ENCODE data around the gene MNAT1.

DNA sequence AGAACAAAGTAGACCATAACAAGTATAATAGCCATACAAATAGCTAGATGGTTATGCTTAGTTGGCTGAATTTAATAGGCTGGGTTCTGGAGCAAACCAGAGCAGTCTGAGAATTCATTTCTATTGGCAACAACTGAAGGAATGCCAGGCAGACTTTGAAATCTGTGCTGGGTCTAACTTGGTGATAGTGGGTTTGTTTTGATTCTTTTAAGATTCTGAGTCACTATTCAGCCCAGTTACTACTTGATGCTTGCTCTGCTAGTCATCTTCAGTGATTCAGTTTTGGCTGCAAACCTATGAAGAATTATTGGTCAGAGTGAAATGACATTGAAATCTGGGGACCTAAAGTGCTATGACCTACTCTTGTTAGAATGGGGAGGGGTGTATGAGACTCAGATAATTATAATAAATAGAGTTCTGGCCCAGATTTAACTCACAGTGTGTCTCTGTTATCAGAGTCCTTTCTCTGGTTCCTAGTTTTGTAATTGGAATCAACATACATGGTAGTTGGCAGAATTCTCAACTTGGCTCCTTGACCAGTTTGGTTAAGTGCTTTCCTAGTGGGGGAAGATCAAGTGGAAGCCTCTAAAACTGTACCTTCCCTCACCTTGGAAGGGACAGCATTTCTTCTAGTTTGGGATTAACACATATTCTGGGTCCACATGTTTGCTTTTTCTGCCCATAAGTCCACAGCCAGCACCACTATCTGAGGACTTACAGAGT is 43.5 kb downstream of the MNAT1 start:
- no peak for TF ChIP-seq EZH2 (IDR thresholded peaks at IDR 0.05; ENCODE audit: low read depth)
- TF ChIP-seq, protein P1, sequence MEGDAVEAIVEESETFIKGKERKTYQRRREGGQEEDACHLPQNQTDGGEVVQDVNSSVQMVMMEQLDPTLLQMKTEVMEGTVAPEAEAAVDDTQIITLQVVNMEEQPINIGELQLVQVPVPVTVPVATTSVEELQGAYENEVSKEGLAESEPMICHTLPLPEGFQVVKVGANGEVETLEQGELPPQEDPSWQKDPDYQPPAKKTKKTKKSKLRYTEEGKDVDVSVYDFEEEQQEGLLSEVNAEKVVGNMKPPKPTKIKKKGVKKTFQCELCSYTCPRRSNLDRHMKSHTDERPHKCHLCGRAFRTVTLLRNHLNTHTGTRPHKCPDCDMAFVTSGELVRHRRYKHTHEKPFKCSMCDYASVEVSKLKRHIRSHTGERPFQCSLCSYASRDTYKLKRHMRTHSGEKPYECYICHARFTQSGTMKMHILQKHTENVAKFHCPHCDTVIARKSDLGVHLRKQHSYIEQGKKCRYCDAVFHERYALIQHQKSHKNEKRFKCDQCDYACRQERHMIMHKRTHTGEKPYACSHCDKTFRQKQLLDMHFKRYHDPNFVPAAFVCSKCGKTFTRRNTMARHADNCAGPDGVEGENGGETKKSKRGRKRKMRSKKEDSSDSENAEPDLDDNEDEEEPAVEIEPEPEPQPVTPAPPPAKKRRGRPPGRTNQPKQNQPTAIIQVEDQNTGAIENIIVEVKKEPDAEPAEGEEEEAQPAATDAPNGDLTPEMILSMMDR (conservative IDR thresholded peaks at IDR 0.05): no peak

Measured in PC-9 (cell line).